NOMO-1 (cell line): ENCODE results near the gene CUX1.
"Not testable (repeated sequence)": the region's sequence is repeated elsewhere in the genome, so short reads cannot be mapped to it uniquely, and the experiment has no call there.

Experiments
- DNase-seq, 2 experiments: peaks; one replicate each; lab custom pipeline; 2025; ENCODE audit not compliant: unreplicated experiment in 2 of 2; lab: John Stamatoyannopoulos, UW

CUX1 gene

DNA sequence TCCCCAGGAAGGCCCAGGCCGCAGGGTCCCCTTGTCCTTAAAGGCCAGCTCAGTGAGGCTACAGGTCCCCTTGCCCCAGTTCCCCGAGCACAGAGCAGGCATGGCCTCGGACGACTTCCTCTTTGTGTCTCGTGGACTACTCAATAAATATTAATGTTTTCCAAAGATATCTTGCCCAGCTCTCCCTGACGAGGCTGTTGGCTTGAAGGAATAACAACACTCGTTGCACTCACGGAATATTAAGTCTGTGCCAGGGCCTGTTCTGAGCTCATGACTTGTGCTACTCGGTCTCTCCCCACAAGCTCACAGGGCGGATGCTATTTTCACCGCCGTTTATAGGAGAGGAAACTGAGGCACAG lies 68.2 kb downstream of the CUX1 start:
- DNase-seq: no peak

DNA sequence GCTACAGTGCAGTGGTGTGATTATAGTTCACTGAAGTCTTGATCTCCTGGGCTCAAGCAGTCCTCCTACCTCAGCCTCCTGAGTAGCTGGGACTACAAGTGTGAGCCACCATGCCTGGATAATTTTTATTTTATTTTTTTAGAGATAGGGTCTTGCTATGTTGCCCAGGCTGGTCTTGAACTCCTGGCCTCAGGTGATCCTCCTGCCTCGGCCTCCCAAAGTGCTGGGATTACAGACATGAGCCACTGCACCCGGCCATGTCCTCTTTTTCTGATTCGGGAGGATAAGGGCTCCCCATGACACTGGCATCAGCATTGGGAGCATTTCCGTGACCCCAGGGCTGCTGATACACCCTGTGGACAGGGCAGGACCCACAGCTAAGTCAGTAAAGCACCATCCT lies 69.9 kb downstream of the CUX1 start:
- not testable (repeated sequence) for DNase-seq

DNA sequence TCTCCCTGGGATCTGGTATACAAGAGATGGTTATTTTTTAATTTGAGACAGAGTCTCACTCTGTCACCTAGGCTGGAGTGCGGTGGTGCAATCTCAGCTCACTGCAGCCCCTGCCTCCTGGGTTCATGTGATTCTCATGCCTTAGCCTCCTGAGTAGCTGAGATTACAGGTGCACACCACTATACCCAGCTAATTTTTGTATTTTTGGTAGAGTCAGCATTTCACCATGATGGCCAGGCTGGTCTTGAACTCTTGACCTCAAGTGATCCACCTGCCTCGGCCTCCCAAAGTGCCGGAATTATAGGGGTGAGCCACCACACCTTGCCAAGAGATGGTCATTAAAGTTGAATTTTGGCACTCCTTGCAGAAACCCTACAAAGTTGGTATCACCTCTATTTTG lies 71.1 kb downstream of the CUX1 start:
- DNase-seq: not testable (repeated sequence)

DNA sequence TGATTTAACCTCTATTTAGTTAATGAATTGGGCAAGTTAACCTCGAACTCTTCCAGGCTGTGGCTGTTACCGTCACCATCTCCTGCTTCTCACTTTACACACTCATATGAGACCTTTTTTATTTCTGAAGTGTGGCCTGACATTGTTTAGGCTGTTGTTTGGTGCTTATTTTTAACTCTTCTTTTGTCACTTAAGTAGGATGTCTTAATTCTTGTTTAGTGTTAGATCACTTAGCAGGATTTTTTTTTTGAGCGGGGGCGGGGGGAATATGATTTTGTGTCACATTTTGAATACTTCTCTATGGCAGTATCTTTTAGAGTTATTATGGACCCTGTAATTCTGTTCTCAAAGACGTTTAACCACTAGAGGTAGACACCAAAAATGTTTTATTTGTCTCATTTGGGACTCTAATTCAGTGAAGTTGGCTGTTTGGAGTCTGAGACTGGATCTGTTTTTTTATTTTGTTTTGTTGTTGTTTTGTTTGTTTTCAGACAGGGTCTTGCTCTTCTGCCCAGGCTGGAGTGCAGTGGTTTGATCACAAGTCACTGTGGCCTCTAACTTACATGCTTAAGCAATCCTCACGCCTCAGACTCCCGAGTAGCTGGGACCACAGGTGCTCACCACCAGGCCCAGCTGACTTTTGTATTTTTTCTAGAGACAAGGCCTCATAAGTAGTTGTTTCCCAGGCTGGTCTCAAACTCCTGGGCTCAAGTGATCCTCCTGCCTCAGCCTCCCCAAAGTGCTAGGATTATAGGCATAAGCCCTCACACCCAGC lies 73.5 kb downstream of the CUX1 start:
- no peak for DNase-seq

DNA sequence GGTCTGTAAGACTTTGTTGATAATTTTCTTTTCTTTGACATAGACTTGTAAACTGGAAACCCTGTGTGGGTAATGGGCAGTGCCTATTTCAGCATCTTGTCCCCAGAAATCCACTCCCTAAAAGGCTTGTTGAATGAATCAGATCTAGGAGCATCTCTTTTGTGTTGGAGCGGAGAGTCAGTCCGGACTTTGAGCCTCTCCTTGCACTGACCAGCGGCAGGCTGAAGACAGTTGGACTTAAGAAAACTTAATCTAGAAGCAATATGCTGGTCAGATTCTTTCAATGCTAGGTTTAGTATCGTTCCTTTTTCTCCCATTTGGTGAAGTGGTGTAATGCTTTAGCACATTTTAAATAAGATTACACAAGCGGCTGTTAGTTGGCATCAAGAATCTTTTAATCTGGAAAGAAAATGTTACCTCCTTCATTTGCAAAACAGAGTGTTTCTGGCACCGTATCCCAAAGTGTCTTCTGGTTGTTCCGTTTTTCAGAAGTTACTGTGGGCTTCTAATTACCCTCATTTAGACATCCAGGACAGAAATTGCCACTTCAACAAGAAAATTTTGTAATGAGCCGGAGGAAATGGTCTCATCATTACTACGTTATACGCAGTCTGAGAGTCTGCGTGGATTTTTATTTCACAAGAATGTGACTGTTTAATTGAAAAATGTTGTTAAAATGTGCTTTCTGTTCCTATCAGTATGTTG lies 74.7 kb downstream of the CUX1 start:
- peak; percentile 90 to 100 for DNase-seq

DNA sequence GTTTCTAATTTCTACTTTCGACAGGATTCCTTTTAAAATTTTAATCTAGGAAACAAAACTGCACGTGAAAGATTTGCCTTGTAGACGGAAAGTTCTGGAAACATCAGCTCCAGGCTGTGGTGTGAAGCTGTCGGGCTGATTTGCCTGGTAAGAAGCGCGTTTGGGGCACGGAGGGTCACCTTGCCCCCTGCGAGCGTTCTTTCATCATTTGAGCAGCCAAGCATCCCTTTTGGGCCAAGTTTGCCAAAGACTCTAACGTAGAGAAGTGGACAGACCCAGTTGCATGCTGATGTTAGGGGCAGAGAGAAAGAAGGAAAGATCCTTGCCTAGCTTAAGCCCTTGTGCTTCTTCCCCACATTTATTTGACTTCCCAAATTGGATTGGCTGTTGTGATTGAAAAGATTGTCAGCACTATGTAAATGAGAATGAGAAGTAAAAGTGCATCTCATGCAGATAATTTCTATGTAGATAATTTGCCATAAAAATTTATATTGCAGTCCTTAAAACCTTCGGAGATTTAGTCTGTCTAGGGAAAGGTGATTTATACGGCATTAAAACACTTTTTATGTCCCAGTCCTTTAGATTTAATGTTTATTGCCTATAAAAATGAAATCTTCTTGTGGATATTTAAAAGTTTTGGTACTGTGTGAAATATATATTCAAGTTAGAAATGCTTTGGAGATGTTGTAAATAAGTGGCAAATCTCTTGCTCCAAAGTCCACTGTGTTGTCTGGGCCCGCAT lies 76.1 kb downstream of the CUX1 start:
- no peak for DNase-seq

DNA sequence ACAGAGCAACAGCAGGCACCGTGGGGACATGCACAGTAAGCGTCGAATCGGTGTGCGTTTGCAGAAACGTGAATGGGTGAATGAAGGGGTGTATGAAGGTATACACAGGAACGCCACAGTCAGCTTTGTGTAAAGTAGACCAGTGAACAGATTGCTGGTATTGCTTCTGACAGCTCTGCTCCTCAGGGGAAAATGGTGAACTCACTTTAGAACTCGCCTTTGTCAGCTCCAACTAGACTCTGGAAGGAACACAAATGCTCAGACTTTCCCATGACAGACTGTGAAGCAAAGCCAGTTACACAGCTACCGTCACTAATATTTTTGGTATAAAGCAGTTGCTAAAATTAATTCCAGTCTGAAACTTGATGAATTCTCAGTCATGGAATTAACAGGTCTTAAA lies 78.9 kb downstream of the CUX1 start:
- no peak for DNase-seq

DNA sequence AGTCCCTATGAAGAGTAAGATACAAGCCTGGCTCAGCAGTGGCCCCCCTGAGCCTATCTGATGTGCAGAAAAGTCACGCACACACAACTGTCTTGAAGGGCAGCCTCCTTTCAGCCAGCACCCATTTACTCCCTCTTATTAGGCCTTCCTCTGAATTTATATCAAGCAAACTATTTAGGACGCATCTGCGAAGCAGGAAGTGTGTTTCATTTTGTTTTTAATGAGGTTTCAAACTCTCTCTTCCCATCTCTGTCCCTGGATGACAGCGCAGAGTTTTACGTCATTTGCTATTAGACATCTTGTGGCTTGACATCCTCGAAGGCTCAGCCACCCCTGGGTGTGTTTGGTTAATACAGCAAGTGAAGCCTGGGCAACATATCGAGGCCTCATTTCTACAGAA lies 79.5 kb downstream of the CUX1 start:
- no peak for DNase-seq

DNA sequence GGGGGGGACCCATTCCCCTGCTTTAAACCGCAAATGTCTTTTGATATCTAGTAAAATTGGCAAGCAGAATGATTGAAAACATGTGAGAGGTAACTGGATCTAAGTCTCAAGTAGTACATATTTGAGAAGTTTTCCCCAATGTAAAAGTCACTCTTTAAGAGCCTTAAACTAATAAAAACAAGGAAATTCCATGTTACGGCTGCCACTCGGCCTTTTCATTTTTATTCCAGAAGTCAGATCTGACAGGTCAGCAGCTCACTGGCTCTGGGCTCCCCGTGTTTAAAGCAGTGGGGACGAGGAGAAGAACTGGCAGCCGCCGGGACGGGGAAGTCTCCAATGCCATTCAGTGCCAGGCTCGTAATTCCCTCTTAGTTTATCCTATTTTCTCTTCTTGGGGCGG lies 80.7 kb downstream of the CUX1 start:
- DNase-seq: no peak

DNA sequence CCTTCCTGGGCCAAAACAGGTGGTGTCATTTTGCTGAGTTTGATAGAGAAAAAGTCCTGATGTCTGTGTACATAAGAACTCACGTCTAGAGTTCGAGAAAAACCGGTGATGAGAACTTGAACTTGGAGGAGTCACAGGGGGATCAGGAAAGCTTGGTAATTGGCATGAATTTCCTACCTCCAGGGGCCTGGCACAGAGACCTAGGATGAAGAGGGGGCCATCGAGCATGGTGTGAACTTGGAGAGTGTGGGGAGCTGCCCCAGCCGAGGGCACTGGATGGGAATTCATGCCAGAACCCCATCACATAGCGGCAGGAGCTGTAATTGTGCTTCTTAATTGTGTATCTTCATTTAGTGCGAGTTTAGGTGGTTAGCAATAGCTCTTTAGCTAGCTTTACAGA lies 82.2 kb downstream of the CUX1 start:
- no peak for DNase-seq

DNA sequence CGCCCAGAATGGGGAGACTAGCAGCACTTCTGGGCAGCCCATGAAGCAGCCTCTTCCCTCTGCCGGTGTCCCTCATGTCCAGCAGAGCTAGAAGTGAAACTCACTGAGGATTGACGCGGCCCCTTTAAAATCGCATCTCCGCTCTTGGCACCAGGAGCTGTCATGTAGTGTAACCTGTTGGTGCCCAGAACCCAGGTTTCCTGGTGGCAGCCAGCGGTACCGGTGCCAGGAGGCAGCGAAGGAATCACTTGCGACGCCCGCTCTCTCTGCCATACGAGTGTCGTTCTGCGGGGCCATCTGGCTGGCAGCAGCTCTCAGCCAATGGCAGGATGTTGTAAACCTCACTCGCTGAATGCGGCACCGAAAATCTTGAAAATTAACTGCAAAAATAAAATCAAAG lies 82.7 kb downstream of the CUX1 start:
- no peak for DNase-seq

DNA sequence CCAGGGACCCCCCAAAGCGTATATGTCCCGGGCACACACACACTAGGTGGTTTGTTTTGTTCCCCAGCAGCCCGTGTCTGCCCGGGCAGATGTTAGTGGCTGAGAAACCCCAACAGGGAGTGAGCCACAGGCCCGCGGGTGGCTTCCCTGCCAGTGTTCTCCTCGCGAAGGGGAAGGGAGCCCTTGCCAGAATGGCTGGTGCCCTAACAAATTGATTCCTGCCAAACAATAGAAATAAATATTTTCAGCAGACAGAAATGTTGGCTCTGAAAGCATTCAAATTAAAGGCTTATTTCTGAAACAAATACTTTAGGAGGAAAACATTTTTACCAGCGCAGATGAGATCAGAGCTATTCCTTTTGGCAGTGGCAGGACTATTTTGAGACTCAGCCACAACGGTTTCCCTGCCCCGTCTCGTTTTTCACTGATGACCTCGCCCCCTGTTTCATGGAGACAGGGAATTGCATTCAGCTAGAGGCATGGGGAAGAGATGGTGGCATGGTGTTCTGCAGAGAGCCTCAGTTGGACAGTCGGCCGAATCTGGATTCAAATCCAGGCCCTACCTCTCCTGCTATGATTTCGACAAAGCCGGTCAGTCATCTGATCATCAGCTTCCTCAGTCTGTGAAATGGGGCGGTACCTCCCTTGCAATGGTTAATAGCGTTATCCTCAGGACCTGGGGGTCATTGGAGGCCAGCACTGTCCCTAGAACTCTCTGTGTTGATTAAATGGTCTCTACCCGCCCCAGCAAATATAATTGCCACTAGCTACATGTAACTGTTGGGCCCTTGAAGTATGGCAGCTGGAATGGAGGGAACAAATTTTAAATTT lies 84.5 kb downstream of the CUX1 start:
- DNase-seq: no peak

DNA sequence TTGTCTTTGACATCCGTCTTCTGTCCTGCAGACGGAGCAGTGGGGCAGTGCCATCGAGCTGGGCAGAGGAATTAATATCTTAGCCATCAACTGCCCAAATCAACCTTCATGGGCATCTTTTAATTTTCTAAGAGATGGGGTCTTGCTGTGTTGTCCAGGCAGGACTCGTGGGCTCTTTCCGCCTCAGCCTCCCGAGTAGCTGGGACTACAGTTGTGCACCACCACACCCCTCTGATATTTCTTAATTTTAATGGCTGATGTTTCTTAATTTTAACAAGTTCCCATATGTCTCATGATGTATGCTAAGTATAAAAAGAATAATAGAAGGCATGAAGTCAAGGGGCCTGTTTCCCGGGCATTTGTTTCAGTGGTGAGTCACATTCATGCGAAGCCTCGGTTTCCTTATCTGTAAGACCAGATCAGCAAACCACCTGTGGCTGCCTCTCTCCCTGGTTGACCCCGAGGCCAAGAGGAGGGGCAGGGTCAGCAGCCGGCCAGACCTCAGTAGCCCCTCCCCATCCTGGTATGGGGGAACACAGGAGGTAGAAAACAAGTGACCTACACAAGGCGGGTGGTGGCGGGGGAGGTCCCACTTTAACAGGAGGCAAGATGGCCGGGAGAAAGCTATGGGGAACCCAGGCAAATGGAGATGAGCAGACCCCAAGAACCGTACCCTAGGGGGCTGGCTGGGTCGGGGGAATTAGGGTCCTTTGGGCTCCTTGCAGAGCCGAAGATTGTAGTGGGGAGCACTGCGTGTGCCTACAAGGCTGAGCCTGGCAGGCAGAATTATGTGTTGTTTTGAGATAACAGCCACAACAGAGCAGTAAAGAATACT lies 85.5 kb downstream of the CUX1 start:
- DNase-seq: no peak

DNA sequence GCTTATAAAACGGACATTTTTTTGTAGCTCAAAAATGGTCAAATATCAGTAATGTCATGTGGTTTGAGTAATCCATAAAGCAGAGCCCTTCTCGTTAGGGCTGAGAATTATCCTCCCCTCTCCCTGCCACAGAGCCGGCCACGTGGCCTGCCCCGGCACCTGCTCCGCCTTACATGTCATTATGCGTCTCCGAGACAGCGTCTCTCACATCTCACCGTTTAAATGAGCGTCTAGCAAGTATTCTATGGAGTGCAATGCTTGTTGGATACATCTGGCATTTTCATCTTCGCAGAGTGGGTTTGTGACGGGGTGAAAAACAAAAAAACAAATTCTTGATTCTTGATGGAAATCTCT lies 86.1 kb downstream of the CUX1 start:
- DNase-seq: no peak

DNA sequence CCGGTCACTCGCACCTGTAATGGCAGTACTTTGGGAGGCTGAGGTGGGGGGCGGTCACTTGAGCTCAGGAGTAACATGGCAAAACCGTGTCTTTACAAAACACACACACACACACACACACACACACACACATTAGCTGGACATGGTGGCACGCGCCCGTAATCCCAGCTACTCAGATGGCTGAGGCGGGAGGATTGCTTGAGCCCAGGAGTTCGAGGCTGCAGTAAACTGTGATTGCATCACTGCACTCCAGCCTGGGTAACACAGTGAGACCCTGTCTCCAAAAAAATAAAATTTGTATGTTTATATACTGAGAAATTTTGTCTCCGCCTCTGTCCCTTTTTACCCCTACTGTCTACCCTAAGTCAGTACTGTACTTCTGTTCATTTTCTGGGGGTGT lies 86.6 kb downstream of the CUX1 start:
- no peak for DNase-seq

DNA sequence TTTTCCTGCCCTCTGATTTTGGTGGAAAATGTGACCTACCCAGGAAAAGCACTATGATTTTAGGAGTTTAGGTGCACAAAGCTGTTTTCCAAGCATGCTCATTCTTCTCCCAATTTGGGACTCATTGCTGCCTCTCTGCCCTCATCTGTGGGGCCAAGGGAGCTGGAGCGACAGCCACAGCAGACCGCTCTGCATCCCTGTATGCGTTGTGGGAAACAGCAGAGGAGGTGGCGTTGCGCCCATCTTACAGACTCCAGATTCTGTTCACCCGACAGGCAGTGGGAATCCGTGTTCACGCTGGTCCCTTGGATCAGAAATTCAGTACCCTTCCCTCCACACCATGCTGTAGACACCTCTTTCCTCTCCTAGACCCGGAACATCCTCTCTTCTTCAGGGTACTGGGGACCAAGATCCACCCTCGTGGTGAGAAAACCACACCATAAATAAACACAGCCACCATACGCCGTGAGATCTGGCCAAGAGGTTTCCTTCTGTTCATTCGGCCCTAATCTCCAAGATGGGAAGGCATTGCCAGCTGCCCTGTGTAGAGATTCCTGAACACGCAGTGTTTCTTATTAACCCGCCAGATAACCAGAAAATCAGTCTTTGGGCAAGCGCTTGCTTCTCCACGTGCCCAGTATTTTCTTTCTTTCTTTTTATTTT lies 87.9 kb downstream of the CUX1 start:
- no peak for DNase-seq

DNA sequence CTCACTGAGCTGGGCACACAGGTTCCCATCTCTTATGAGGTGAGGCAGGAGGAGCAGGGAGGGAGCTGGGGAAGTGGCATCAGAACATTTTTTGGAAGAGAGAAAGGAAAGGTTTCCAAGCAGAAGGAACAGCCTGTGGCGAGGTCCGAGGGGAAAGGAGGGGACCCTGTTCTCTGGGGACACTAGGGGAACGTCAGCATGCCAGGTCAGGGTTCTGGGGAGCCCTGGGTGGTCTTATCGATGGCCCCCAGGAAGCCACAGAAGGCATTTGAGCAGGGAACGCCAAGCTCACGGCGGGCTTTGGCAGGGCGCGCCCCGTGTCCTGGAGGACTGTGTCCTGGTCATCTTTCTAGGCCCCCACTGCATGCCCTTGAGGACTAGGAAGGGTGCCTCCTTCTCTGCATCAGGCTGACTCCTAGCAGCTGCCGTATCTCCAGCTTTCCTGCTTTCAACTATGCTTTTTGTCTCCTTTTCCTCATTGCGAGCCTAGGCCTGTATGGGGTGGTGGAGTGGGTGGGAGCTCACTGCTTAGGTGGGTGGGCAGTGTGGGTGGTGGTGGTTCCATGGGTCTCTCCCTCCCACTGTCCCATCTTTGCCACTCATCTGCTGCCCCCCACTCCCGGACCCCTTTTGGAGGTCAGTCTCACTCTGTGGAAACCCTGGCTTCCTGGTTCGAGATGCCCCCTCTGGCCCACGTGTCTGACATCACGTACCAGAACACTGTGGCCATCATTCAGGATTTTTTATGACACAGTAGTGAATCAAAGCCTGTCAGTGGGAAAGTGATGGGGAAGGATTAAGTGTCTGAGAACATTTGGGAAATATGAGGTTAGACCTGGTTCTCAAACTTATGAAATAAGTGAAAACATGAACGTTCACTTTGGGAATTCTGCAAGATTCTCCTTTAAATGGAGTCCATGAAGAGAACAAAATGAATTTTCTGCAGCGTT lies 89.1 kb downstream of the CUX1 start:
- no peak for DNase-seq

DNA sequence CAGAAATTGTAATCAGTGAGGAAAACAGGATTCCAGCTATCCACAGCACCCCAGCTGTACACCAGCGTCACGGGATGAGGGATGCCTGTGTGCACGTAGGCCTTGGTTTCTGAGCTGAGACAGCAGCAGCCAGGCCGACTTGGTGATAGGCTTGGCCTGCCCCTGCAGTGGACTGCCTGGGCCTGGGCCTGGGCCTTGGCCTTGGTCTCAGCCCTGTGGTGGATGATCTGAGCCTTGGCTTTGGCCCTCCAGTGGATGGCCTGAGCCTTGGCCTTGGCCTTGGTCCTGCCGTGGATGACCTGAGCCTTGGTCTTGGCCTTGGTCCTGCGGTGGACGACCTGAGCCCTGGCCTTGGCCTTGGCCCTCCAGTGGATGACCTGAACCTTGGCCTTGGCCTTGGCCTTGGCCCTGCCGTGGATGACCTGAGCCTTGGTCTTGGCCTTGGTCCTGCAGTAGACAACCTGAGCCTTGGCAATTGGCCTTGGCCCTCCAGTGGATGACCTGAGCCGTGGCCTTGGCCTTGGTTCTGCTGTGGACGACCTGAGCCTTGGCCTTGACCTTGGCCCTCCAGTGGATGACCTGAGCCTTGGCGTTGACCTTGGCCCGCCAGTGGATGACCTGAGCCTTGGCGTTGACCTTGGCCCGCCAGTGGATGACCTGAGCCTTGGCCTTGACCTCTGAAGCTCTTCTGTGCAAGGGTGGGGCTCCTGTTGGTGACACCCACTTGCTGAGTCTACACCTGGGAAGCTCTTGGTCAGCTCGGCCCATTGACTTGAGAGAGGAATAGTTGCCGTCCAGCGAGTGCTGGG lies 93.8 kb downstream of the CUX1 start:
- no peak for DNase-seq
